Vagina (tissue), 2 donors: ENCODE data around the gene CORO2B. TPM values are rescaled to one million over a fixed set of nuclear protein-coding genes. Genes with fewer than 3 reads are reported as not detected.

ENCODE experiments used
- DNase-seq, 2 donors: peaks; one replicate each; pipeline ENCODE4 v3.0.0-alpha.2; 2017; ENCODE audit errors: extremely low spot score in 2 of 2
- H3K27ac ChIP-seq: fragments of 200-600 bp; sonication (generic); one replicate; pipeline ENCODE4 v1.5.1; 2019
- H3K27me3 ChIP-seq: fragments of 200-600 bp; sonication (generic); one replicate; pipeline ENCODE4 v1.5.1; 2019
- H3K36me3 ChIP-seq, 2 donors: fragments of 200-600 bp; sonication (generic); one replicate each; pipeline ENCODE4 v1.5.1; 2017 to 2019
- H3K4me1 ChIP-seq: fragments of 200-600 bp; sonication (generic); one replicate; pipeline ENCODE4 v1.5.1; 2019
- H3K4me3 ChIP-seq, 2 donors: fragments of 200-600 bp; sonication (generic); 1 replicate in 1 of 2; 2 replicates in 1 of 2; pipeline ENCODE4 v1.5.1; 2016 to 2019
- H3K9me3 ChIP-seq: fragments of 200-600 bp; sonication (generic); one replicate; pipeline ENCODE4 v1.5.1; 2019
- POLR2A ChIP-seq, 2 donors: fragments of 450-650 bp; IDR thresholded peaks; one replicate each; pipeline ENCODE4 v1.6.1; 2017; ENCODE audit warnings: antibody characterized with exemption in 2 of 2, mild to moderate bottlenecking in 2 of 2, moderate library complexity in 2 of 2
- POLR2AphosphoS5 ChIP-seq, 2 donors: sonication (generic); formaldehyde crosslinking; IDR thresholded peaks; one replicate each; pipeline ENCODE4 v1.9.0; 2017; ENCODE audit warnings: antibody characterized with exemption in 2 of 2, mild to moderate bottlenecking in 2 of 2, low read depth in 1 of 2; ENCODE audit not compliant: insufficient read depth in 1 of 2
- intact Hi-C: fragments of 100-400 bp; cut with DNase I; formaldehyde crosslinking; loops from one replicate; pipeline ENCODE4 v1.15.1; 2023
- total RNA-seq: library from RNA; depleted of rRNA; stranded (reverse); fragments of >200 nt; gene quantifications from one replicate; pipeline ENCODE4 v1.2.3, GENCODE V29; 2016
- TF ChIP-seq, protein P1 (sequence below), 3 experiments: fragments of 450-650 bp in 2 of 3; fragments of 200-600 bp in 1 of 3; sonication (generic) in 1 of 3; IDR thresholded peaks; one replicate each; pipeline ENCODE4 v1.5.1; 2017 to 2019; ENCODE audit warnings: antibody characterized with exemption in 3 of 3, mild to moderate bottlenecking in 2 of 3, moderate library complexity in 2 of 3

The CORO2B gene
- total RNA-seq, 1 donor from 2014 or later: 4.7 TPM

DNA sequence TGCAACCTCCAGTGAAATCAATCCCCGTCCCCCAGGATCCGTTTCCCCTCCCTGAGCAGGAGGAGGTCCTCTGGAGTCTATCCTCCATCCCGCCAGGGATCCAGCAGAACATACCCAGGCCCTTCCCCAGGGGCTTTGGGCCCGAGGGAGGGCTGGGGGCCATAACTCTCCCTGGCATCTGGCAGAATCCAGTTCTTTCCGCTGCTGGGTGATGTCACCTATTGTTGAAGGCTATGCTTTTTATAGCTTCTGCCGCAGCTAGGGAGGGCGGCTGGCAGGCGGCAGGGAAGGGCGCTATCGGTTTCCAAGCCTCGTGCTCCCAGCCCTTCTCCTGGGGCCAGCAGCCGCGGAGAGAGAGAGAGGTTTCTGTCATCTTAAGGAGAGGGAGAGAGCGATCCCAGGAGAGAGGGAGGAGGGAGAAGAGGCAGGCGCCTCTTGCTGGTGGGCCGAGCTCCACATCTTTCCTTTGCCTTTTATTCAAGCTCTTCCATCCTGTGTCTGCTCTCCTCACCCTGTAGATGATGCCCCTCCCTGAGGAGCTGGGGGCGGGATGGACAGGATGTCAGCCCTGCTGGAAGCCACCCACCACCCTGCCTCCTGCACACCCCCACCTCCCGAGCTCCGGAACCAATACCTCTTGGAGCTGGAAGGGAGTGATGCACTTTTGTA lies 121.8 kb downstream of the CORO2B start:
- no peak for TF ChIP-seq POLR2A (IDR thresholded peaks at IDR 0.05)
- TF ChIP-seq, protein P1, sequence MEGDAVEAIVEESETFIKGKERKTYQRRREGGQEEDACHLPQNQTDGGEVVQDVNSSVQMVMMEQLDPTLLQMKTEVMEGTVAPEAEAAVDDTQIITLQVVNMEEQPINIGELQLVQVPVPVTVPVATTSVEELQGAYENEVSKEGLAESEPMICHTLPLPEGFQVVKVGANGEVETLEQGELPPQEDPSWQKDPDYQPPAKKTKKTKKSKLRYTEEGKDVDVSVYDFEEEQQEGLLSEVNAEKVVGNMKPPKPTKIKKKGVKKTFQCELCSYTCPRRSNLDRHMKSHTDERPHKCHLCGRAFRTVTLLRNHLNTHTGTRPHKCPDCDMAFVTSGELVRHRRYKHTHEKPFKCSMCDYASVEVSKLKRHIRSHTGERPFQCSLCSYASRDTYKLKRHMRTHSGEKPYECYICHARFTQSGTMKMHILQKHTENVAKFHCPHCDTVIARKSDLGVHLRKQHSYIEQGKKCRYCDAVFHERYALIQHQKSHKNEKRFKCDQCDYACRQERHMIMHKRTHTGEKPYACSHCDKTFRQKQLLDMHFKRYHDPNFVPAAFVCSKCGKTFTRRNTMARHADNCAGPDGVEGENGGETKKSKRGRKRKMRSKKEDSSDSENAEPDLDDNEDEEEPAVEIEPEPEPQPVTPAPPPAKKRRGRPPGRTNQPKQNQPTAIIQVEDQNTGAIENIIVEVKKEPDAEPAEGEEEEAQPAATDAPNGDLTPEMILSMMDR (IDR thresholded peaks at IDR 0.05): no peak
- peak; percentile 37 to 70 for TF ChIP-seq POLR2AphosphoS5 (IDR thresholded peaks at IDR 0.05; ENCODE audit: insufficient read depth in 1 of 2, low read depth in 1 of 2)
- Histone ChIP-seq H3K9me3 (no peaks in the 10 kb centered on the region), H3K27ac (peak overlapping the region; percentile 66), H3K36me3 (no peaks in the 10 kb centered on the region), H3K4me3 (no peak overlapping the region), H3K4me1 (peaks cover 20% of the 10 kb centered on the region), H3K27me3 (no peaks in the 10 kb centered on the region)
- no peak for DNase-seq
- intact Hi-C loops: no loop called here

DNA sequence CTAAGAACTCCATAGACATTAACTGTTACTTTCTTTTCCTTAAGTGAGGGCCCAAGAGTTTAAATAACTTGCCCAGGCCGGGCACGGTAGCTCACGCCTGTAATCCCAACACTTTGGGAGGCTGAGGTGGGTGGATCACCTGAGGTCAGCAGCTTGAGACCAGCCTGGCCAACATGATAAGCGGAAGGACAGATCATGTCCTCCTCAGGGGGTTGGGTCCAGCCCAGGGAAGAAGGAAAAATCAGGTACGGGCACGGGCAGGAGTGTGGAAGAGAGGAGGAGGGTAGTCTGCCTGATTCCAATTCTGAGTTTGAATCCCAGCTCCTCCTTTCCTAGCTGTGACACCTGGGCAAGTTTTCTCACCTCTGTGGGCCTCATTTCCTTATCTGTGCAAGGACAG lies 123.1 kb downstream of the CORO2B start:
- H3K4me1 ChIP-seq: peaks cover 20% of the 10 kb centered on the region
- H3K9me3 ChIP-seq: no peaks in the 10 kb centered on the region
- H3K27ac ChIP-seq: no peak overlapping the region
- H3K27me3 ChIP-seq: no peaks in the 10 kb centered on the region
- H3K36me3 ChIP-seq: no peaks in the 10 kb centered on the region
- intact Hi-C loops: no loop called here
- TF ChIP-seq POLR2AphosphoS5 (IDR thresholded peaks at IDR 0.05; ENCODE audit: insufficient read depth in 1 of 2, low read depth in 1 of 2) (no peak), POLR2A (IDR thresholded peaks at IDR 0.05) (no peak)
- TF ChIP-seq, protein P1 (IDR thresholded peaks at IDR 0.05): no peak
- DNase-seq: no peak
- H3K4me3 ChIP-seq: no peak overlapping the region

DNA sequence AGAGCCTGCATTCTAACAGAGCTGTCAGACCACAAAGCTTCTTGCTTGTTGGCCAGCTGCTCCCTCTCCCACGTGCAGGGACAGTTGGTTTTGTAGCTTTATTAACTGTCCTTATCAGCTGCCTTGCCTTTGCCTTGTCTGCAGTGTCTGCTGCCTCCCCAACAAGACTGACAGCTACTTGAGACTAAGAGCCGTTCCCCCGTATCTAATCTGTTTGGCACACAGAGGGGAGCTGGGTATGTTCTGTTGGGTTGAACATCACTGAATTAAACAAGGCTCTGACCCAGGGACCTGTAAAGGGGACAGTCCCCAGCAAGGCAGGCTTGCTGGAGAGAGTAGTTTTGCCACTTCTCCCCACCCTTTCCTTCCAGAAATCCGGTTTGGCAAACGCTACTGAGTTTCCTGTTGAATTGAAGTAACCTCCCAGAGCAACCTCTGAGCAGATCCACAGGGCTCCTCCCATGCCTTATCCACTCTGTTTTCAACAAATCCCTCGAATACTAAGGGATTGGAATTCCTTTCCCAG lies 125.8 kb downstream of the CORO2B start:
- Histone ChIP-seq H3K4me3 (no peak overlapping the region), H3K36me3 (no peaks in the 10 kb centered on the region), H3K27ac (no peak overlapping the region), H3K9me3 (no peaks in the 10 kb centered on the region), H3K27me3 (no peaks in the 10 kb centered on the region), H3K4me1 (peaks cover 20% of the 10 kb centered on the region)
- peak in 1 of 2 donors; percentile 81 for TF ChIP-seq POLR2AphosphoS5 (IDR thresholded peaks at IDR 0.05; ENCODE audit: insufficient read depth in 1 of 2, low read depth in 1 of 2)
- no peak for TF ChIP-seq POLR2A (IDR thresholded peaks at IDR 0.05)
- intact Hi-C loops: no loop called here
- no peak for DNase-seq

DNA sequence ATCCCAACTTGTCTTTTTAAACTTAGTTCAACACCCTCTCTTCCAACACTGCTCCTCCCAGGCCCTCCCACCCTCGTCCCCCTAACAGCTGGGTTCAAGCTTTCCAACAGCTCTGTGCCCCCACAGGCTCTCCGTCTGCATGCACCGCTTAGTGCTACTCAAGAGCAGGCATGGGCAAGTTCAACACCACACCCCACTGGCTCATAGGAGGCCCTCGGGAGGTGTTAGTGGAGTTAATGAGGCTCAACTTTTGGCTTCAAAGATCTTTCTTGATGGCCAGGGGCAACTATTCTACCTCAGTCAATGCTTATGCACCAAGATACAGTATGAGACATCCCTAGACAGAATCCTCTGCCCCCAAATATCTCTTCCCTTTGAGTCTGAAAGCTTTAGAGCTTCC lies 127.5 kb downstream of the CORO2B start:
- Histone ChIP-seq H3K27ac (no peak overlapping the region), H3K4me3 (no peak overlapping the region), H3K36me3 (no peaks in the 10 kb centered on the region), H3K4me1 (peaks cover 4% of the 10 kb centered on the region), H3K9me3 (no peaks in the 10 kb centered on the region), H3K27me3 (no peaks in the 10 kb centered on the region)
- intact Hi-C loops: no loop called here
- TF ChIP-seq POLR2A (IDR thresholded peaks at IDR 0.05): no peak
- TF ChIP-seq, protein P1 (IDR thresholded peaks at IDR 0.05): no peak
- no peak for TF ChIP-seq POLR2AphosphoS5 (IDR thresholded peaks at IDR 0.05; ENCODE audit: insufficient read depth in 1 of 2, low read depth in 1 of 2)
- DNase-seq: no peak

DNA sequence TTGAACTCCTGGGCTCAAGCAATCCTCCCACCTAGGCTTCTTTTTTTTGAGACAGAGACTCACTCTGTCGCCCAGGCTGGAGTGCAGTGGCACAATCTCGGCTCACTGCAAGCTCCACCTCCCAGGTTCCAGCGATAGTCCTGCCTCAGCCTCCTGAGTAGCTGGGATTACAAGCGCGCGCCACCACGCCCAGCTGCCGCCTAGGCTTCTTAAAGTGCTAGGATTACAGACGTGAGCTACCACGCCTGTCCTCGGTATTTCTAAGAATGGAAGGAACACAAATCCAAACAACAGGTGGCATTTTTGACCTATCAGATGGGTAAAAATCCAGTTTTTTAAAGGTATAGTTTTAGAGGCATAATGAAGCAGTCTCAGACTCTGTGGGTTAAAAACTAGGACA lies 128.1 kb downstream of the CORO2B start:
- Histone ChIP-seq H3K4me1 (peaks cover 4% of the 10 kb centered on the region), H3K36me3 (peaks cover 0 to 4% of the 10 kb centered on the region in 2 donors), H3K4me3 (no peak overlapping the region), H3K27ac (no peak overlapping the region), H3K9me3 (no peaks in the 10 kb centered on the region), H3K27me3 (no peaks in the 10 kb centered on the region)
- intact Hi-C loops: no loop called here
- TF ChIP-seq POLR2AphosphoS5 (IDR thresholded peaks at IDR 0.05; ENCODE audit: insufficient read depth in 1 of 2, low read depth in 1 of 2) (no peak), POLR2A (IDR thresholded peaks at IDR 0.05) (no peak)
- TF ChIP-seq, protein P1 (IDR thresholded peaks at IDR 0.05): no peak
- DNase-seq: no peak
